ENCODE results near the gene ERBB4. TPM values are rescaled to one million over a fixed set of nuclear protein-coding genes. Genes with fewer than 3 reads are reported as not detected.

The ERBB4 gene
- total RNA-seq, 1 experiment from 2014 or later: 2.9 TPM

- BruUV-seq (replicated peaks): no TSS peak
- CTCF ChIA-PET: no interaction called here
Measured at GRCh38 chr2:211440107-211440506, 1098.5 kb downstream of the ERBB4 start.

DNA sequence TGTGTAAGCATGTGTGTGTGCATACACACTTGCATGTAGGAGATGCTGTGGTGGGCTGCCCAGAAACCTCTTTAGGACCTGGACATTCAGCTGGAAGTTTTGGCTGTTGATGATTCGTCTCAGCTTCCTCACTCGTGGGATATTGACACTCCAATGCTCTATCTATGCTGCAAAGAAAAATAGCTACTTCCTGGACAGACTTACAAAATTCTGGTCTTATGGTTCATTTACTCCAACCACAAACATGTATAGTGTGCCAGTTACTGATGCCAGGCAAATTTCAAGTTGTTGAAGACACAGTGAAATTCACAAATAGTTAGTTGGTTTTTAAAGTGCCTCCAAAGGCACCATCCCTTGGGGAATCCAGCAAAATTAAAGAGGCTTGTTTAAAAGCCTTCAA, 1099.6 kb downstream of the ERBB4 start:
- no peak for DNase-seq
- Mint-ChIP-seq H3K27me3 (ENCODE audit: unreplicated experiment) (no peaks in the 10 kb centered on the region), H3K36me3 (ENCODE audit: insufficient read depth, unreplicated experiment) (no peaks in the 10 kb centered on the region), H3K27ac (ENCODE audit: unreplicated experiment) (no peak overlapping the region), H3K4me3 (ENCODE audit: low read depth, unreplicated experiment) (no peak overlapping the region), H3K4me1 (ENCODE audit: low read depth, unreplicated experiment) (no peaks in the 10 kb centered on the region), H3K9me3 (ENCODE audit: low read depth, unreplicated experiment) (no peaks in the 10 kb centered on the region)
- intact Hi-C loops (cut with micrococcal nuclease; ENCODE audit: unreplicated experiment): no loop called here
- TF ChIP-seq, protein P1, sequence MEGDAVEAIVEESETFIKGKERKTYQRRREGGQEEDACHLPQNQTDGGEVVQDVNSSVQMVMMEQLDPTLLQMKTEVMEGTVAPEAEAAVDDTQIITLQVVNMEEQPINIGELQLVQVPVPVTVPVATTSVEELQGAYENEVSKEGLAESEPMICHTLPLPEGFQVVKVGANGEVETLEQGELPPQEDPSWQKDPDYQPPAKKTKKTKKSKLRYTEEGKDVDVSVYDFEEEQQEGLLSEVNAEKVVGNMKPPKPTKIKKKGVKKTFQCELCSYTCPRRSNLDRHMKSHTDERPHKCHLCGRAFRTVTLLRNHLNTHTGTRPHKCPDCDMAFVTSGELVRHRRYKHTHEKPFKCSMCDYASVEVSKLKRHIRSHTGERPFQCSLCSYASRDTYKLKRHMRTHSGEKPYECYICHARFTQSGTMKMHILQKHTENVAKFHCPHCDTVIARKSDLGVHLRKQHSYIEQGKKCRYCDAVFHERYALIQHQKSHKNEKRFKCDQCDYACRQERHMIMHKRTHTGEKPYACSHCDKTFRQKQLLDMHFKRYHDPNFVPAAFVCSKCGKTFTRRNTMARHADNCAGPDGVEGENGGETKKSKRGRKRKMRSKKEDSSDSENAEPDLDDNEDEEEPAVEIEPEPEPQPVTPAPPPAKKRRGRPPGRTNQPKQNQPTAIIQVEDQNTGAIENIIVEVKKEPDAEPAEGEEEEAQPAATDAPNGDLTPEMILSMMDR (IDR thresholded peaks at IDR 0.05; ENCODE audit: unreplicated experiment): no peak
- BruUV-seq (replicated peaks): no TSS peak
- CTCF ChIA-PET: no interaction called here

More at GRCh38 chr2:211440107-211440506, 1098.5 kb downstream of the ERBB4 start:
- no peak overlapping the region for H3K4me3 Mint-ChIP-seq (ENCODE audit: low read depth, unreplicated experiment)
- H3K27me3 Mint-ChIP-seq (ENCODE audit: unreplicated experiment): no peaks in the 10 kb centered on the region
- H3K36me3 Mint-ChIP-seq (ENCODE audit: insufficient read depth, unreplicated experiment): no peaks in the 10 kb centered on the region
- no peak overlapping the region for H3K27ac Mint-ChIP-seq (ENCODE audit: unreplicated experiment)
- no peaks in the 10 kb centered on the region for H3K9me3 Mint-ChIP-seq (ENCODE audit: low read depth, unreplicated experiment)
- no peak for DNase-seq
- intact Hi-C loops (cut with micrococcal nuclease; ENCODE audit: unreplicated experiment): no loop called here
- H3K4me1 Mint-ChIP-seq (ENCODE audit: low read depth, unreplicated experiment): no peaks in the 10 kb centered on the region
- TF ChIP-seq, protein P1 (IDR thresholded peaks at IDR 0.05; ENCODE audit: unreplicated experiment): no peak

DNA sequence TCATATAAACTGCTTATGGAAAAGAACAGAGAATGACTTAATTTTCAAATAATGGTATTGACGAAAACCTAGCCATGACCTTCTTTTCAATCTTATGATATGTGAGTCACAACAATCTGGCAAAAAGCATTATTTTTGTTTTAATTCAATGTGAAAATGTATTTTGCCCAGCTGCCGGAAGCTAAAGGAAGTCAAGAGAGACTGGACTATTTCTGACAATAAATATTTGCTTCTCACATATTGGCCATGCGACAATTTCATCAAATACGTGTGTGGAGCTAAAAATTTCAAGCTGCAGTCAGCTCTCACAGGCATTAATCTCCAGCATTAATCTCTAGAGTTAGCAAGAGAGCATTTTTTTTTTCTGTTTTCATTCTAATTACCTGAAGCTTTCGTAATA, 1101.2 kb downstream of the ERBB4 start:
- Mint-ChIP-seq H3K27ac (ENCODE audit: unreplicated experiment) (no peak overlapping the region), H3K27me3 (ENCODE audit: unreplicated experiment) (no peaks in the 10 kb centered on the region), H3K9me3 (ENCODE audit: low read depth, unreplicated experiment) (peaks cover 3% of the 10 kb centered on the region), H3K4me1 (ENCODE audit: low read depth, unreplicated experiment) (no peaks in the 10 kb centered on the region), H3K36me3 (ENCODE audit: insufficient read depth, unreplicated experiment) (no peaks in the 10 kb centered on the region), H3K4me3 (ENCODE audit: low read depth, unreplicated experiment) (no peak overlapping the region)
- CTCF ChIA-PET: no interaction called here
- intact Hi-C loops (cut with micrococcal nuclease; ENCODE audit: unreplicated experiment): no loop called here
- DNase-seq: no peak
- TF ChIP-seq, protein P1 (IDR thresholded peaks at IDR 0.05; ENCODE audit: unreplicated experiment): no peak
- no TSS peak for BruUV-seq (replicated peaks)

- H3K27me3 Mint-ChIP-seq (ENCODE audit: unreplicated experiment): no peaks in the 10 kb centered on the region
- H3K36me3 Mint-ChIP-seq (ENCODE audit: insufficient read depth, unreplicated experiment): no peaks in the 10 kb centered on the region
- TF ChIP-seq, protein P1 (IDR thresholded peaks at IDR 0.05; ENCODE audit: unreplicated experiment): no peak
Measured at GRCh38 chr2:211436182-211436581, 1102.4 kb downstream of the ERBB4 start.

More at GRCh38 chr2:211436182-211436581, 1102.4 kb downstream of the ERBB4 start:
- H3K27ac Mint-ChIP-seq (ENCODE audit: unreplicated experiment): no peak overlapping the region
- no TSS peak for BruUV-seq (replicated peaks)
- H3K9me3 Mint-ChIP-seq (ENCODE audit: low read depth, unreplicated experiment): peaks cover 3% of the 10 kb centered on the region
- H3K4me1 Mint-ChIP-seq (ENCODE audit: low read depth, unreplicated experiment): no peaks in the 10 kb centered on the region
- no peak for DNase-seq
- no peak overlapping the region for H3K4me3 Mint-ChIP-seq (ENCODE audit: low read depth, unreplicated experiment)
- CTCF ChIA-PET: no interaction called here
- intact Hi-C loops (cut with micrococcal nuclease; ENCODE audit: unreplicated experiment): no loop called here

All from Calu3 (cell line).